BJ (cell line): ENCODE data around the gene TJP3. TPM values are rescaled to one million over a fixed set of nuclear protein-coding genes. Genes with fewer than 3 reads are reported as not detected.

Experiments used
- CTCF ChIA-PET: fragments of 350-600 bp; formaldehyde crosslinking; extraction: SDS; loops from one replicate; lab custom pipeline; 2021; ENCODE audit warnings: antibody characterized with exemption, inconsistent platforms; lab: Yijun Ruan, JAX
- POLR2A ChIA-PET: fragments of 300-600 bp; sonication (Branson Sonifier 250); formaldehyde crosslinking; extraction: SDS; loops from one replicate; lab custom pipeline; 2021; ENCODE audit warnings: antibody characterized with exemption; lab: Charles Lee
- DNase-seq: peaks from one replicate; pipeline ENCODE4 v3.0.0-alpha.2; 2011; ENCODE audit warnings: low read depth
- H3K27me3 ChIP-seq: 2 replicates; pipeline ENCODE4 v1.6.0; 2011; ENCODE audit warnings: low read length; ENCODE audit not compliant: control insufficient read depth, insufficient read depth
- H3K36me3 ChIP-seq: 2 replicates; pipeline ENCODE4 v1.5.1; 2011; ENCODE audit warnings: low read length; ENCODE audit not compliant: control insufficient read depth, insufficient read depth
- H3K4me3 ChIP-seq: 2 replicates; pipeline ENCODE4 v1.5.1; 2011; ENCODE audit warnings: low read depth, mild to moderate bottlenecking, control low read depth, low read length
- polyA plus RNA-seq: library from polyadenylated mRNA; depleted of rRNA; stranded (reverse); fragments of >200 nt; gene quantifications from 2 replicates; pipeline ENCODE4 v1.2.3, GENCODE V29; 2011
- TF ChIP-seq, protein P1 (sequence below): IDR thresholded peaks from 2 replicates; pipeline ENCODE4 v1.5.1; 2011; ENCODE audit warnings: low read depth, mild to moderate bottlenecking, control low read depth, inconsistent platforms, low read length, moderate library complexity; ENCODE audit not compliant: insufficient read depth

Gene TJP3
- polyA plus RNA-seq, 1 experiment: not detected

DNA sequence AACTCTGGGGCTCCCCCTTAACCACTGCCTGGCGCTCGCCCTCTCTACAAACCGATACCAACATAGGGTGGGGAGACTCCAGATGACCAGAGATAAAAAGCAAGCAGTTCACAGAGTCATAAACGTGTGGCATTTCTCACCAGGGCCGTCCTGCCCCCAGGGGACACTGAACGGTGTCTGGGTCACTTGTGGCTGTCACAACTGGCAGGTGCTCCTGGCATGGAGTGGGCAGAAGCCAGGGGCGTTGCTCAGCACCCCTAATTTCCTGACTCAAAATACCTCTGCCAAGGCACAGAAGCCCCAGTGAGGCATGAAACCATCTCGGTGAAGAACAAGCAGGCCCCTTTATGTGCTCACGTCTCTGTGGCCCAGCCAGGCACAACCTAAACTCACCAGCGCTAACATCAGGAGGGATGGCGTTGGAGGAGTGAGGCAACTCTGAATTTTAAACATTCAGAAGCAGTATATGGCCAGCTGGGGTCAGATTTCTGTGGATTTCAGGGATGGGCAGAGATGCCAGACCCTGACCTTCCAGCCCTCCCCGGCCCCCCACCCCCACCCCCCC, 9.7 kb upstream of the TJP3 start:
- TF ChIP-seq, protein P1, sequence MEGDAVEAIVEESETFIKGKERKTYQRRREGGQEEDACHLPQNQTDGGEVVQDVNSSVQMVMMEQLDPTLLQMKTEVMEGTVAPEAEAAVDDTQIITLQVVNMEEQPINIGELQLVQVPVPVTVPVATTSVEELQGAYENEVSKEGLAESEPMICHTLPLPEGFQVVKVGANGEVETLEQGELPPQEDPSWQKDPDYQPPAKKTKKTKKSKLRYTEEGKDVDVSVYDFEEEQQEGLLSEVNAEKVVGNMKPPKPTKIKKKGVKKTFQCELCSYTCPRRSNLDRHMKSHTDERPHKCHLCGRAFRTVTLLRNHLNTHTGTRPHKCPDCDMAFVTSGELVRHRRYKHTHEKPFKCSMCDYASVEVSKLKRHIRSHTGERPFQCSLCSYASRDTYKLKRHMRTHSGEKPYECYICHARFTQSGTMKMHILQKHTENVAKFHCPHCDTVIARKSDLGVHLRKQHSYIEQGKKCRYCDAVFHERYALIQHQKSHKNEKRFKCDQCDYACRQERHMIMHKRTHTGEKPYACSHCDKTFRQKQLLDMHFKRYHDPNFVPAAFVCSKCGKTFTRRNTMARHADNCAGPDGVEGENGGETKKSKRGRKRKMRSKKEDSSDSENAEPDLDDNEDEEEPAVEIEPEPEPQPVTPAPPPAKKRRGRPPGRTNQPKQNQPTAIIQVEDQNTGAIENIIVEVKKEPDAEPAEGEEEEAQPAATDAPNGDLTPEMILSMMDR: no peak
- Histone ChIP-seq H3K4me3 (peak overlapping the region; percentile 93), H3K36me3 (peaks cover 7% of the 10 kb centered on the region; the same call in 1 of the 2 replicates), H3K27me3 (no peaks in the 10 kb centered on the region)
- no peak for DNase-seq
- ChIA-PET POLR2A (no interaction called here), CTCF (interaction anchor here (0.7 to 9.5 kb wide), 5 partner anchors 8 to 37 kb away, joined by 5 to 99 read pairs (median 7); no protein-coding TSS in a partner anchor)

DNA sequence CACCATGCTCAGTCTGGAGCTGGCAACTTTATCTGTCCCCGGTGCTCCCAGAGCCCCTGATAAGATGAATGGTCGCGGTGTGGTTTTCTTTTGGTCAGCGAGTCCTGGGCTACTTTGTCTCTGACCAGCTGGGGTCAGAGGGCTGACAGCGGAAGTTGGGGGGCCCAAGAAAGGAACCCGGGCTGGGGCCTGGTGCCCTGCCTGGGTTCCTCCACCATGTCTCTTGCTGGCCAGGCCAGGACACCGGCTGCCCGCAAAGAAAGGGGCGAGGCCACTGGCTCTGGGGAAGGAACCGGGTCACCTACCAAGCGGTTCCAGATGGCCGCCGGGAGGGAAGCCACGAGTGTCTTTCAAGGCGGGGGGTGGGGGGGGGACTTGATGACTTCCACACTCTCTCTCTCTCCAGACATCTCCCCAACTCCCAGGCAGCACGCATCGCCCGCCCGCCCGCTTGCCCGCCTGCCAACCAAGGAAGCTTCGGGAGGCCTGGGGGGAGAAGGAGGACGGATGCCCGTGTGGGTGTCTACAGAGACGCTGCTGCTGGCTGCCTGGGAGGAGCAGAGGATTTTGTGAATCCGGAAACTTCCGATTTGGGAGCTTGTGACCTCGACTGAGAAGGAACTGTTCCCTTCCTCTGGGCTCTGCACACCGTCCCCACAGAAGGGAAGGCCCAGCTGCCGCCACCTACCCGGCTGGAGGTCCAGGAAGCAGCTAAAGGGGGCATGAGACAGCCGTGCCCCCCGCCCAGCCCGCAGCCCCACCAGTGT, 9.0 kb upstream of the TJP3 start:
- Histone ChIP-seq H3K36me3 (peaks cover 7% of the 10 kb centered on the region; the same call in 1 of the 2 replicates), H3K27me3 (no peaks in the 10 kb centered on the region), H3K4me3 (peak overlapping the region; percentile 93)
- no peak for DNase-seq
- CTCF ChIA-PET: interaction anchor here (0.7 to 9.5 kb wide), 8 partner anchors 9 to 335 kb away, joined by 3 to 99 read pairs (median 6); no protein-coding TSS in a partner anchor
- TF ChIP-seq, protein P1: no peak
- POLR2A ChIA-PET: interaction anchor here (0.6 kb wide), 1 partner anchor 31 kb away, joined by 3 read pairs; no protein-coding TSS in a partner anchor

DNA sequence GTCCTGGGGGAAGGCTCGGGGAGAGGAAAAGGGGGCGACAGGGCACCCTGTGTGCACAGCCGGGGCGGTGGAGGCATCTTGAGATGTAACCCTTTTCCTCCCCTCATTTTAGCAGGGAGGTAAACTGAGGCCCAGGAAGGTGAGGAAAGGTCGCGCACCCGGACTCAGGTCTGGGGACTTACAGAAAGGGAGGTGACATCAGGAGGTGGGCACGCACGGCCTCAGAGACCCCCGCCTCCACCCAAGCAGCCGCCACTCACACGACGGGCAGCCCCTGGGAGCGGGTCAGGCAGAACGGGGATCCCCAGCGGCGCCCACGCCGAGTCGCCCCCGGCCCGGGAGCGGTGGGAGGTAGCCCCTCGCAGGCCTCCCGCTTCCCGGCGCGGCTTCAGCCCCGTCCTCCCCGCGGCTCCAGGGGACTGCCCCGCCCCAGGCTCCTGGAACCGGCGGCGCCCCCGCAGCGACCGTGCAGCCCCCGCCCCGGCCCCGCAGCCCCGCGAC, 8.4 kb upstream of the TJP3 start:
- peaks cover 7% of the 10 kb centered on the region; the same call in 1 of the 2 replicates for H3K36me3 ChIP-seq
- TF ChIP-seq, protein P1: no peak
- POLR2A ChIA-PET: interaction anchor here (0.6 kb wide), 2 partner anchors 32 to 123 kb away, joined by 3 read pairs; no protein-coding TSS in a partner anchor
- CTCF ChIA-PET: interaction anchor here (0.8 to 9.5 kb wide), 9 partner anchors 10 to 119 kb away, joined by 3 to 99 read pairs (median 7); no protein-coding TSS in a partner anchor
- DNase-seq: no peak
- peak overlapping the region; percentile 93 for H3K4me3 ChIP-seq
- no peaks in the 10 kb centered on the region for H3K27me3 ChIP-seq

DNA sequence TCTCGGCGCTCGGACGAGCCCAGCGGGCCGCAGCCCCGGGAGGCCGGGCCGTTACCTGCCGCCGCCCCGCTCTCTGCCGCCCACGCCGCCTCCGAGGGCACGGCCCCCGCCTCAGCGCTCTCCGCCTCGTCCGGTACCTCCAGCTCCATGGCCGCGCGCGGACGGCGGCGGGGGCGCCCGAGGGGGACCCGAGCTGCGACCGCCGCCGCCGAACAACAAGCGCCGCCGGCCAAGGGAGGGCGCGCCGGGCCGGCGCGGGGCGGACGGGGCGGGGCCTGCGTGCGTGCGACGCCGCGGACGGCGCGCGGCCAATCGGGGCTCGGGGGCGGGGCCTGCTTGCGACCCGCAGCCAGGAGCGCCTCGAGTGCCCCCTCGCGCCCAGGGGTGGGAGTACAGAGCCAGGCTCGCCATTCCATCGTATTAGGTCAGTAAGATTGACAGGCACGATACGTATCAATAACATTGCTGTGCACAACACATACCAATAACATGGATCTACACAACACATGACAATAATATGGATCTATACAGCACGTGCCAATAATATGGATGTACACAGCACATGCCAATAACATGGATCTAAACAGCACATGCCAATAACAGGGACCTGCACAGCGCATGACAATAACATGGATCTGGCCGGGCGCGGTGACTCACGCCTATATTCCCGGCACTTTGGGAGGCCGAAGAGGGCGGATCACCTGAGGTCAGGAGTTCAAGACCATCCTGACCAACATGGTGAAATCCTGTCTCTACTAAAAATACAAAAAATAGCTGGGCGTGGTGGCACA, 7.7 kb upstream of the TJP3 start, which contains the start of gene PIP5K1C:
Gene PIP5K1C (minus strand): TSS at position 227 of the 791 bp plus-strand sequence. CDS start 78 bp downstream, at position 149.
- TF ChIP-seq, protein P1: peak; percentile 77
- CTCF ChIA-PET: interaction anchor here (0.6 to 9.5 kb wide), 12 partner anchors 9 to 119 kb away, joined by 3 to 99 read pairs (median 4); no protein-coding TSS in a partner anchor
- H3K4me3 ChIP-seq: peak within 1 kb of the TSS; percentile 93
- H3K36me3 ChIP-seq: peaks cover 7% of the 10 kb centered on the region; the same call in 1 of the 2 replicates
- DNase-seq: no peak
- H3K27me3 ChIP-seq: no peaks in the 10 kb centered on the region
- POLR2A ChIA-PET: interaction anchor here (0.6 kb wide), 2 partner anchors 123 to 407 kb away, joined by 3 to 4 read pairs; no protein-coding TSS in a partner anchor
